Measurements from ENCODE around the gene ALG12.
A peak's percentile ranks its signal among the peaks of the same experiment; 100 is the strongest.
"Not testable (repeated sequence)": the region's sequence is repeated elsewhere in the genome, so short reads cannot be mapped to it uniquely, and the experiment has no call there.

ALG12 gene

GRCh38 chr22:49945042-49945794 is 27.0 kb upstream of the ALG12 start:
- not testable (repeated sequence) for DNase-seq (ENCODE audit: low read depth)

- no peak for DNase-seq (ENCODE audit: low read depth)
Observed at GRCh38 chr22:49944399-49944891, 26.2 kb upstream of the ALG12 start.

GRCh38 chr22:49943771-49944398 is 25.6 kb upstream of the ALG12 start:
- DNase-seq (ENCODE audit: low read depth): no peak

DNA sequence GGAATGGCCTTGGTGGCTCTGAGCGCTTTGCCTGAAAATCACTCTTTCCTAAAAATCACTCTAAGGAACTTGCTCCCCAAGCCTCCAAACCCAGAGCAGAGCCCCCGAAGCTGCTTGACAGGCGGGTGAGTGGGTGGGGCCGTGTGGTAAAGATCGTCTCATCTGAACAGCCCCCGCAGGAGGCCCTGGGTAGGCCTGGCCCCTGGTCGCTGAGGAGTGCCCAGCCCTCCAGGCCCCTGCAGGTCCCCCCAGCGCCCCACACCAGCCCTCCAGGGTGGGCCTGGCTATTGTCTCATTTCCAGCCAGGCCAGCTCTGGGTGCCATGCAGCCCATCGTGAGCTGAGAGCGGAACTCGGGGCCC is 25.1 kb upstream of the ALG12 start:
- no peak for DNase-seq (ENCODE audit: low read depth)

GRCh38 chr22:49942565-49943404 is 24.5 kb upstream of the ALG12 start:
- no peak for DNase-seq (ENCODE audit: low read depth)

DNA sequence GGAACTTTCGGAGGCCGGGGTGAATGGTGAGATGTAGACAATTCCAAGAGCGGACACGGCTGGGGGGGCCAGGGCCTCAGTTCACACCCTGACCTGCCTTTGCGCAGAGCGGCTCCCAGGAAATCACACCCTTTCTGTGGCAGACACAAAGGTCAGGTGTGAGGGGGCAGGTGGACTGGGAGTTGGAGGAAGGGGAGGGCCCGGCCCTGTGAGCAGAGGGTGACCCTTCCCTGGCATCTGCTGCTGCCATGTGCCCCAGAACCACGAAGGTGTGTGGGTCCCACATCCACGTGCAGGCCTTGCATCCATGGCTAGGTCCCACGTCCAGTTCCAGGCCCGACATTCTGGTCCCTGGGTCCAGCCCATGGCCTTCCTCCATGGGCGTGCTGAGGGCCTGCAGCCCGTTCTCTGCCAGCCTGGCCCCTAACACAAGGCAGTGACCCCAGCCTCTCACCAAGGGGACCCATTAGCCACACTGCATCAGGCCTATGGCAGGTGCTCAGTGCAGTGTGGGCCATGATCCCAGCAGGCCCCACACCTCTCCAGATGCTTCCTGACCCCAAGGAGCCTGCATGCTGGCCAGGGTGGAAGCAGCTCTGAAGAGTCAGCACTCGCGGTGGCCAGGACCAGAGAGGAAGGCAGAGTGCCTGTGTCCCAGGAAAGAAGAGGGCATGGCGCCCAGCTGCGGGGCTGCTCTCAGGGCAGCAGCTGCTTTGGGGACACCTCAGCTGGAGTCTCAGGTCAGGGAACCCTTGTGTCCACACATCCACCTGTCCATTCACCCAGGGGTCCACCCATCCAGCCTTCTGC is 23.5 kb upstream of the ALG12 start:
- DNase-seq (ENCODE audit: low read depth): no peak

DNA sequence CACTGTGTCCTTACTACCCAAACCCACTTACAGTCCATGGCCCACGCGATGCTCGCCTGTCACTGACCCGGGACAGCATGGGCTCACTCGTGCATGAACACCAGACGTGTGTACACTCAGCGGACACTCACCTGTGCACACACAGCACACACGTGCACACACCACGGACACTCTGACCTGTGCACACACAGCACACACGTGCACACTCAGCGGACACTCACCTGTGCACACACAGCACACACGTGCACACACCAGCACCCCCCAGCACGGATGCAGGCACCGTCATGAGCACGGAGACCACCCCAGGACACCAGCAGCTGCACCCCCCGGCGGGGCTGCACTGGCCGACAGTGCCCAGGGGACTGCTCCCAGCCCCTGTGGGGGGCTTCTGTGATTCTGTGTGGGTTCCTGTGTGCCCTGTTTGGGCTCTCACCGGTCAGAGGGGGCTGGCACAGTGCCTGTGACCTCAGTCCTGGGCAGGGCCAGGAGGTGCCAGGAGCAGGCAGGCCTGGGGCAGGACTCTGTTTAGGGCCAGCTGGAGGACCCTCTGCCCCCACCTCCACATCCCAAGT is 20.4 kb upstream of the ALG12 start:
- no peak for DNase-seq (ENCODE audit: low read depth)

- DNase-seq (ENCODE audit: low read depth): no peak
Observed at GRCh38 chr22:49937758-49938564, 19.7 kb upstream of the ALG12 start.

DNA sequence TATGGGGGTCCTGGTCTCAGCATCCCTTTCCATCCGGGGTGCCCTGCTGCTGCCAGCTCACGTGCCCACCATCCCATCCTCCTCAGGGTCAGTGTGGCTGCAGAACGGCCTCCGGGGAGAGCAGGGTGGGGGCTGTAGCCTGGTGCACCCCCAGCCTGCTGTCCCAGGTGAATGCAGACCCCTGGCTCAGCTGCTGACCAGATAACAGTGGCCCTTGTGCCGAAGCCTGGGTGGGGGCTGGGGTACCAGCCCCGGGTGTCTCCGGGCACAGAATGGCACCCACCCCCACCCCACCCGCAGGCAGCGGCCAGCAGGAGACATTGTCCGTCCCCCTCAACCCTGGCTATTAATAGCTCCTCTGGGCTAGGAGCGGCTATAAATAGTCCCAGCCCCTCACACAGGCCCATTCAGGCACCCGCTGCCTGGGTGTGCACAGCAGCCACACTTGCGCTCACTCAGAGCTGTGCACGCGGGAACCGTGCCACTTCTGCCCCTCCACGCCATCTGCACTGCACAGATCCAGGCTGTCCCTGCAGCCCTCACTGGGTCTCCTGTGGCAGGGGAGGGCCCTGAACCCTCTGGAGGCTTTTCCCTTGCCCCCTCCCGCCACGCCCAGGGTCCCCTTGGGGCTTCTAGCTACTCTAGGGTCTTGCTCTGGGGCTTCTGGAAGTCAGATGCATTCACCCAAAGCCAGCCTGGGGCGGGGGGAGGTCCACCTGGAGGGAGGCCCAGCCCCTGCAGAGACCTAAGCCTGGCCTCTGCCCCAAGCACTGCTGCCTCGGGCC is 18.9 kb upstream of the ALG12 start:
- no peak for DNase-seq (ENCODE audit: low read depth)

DNA sequence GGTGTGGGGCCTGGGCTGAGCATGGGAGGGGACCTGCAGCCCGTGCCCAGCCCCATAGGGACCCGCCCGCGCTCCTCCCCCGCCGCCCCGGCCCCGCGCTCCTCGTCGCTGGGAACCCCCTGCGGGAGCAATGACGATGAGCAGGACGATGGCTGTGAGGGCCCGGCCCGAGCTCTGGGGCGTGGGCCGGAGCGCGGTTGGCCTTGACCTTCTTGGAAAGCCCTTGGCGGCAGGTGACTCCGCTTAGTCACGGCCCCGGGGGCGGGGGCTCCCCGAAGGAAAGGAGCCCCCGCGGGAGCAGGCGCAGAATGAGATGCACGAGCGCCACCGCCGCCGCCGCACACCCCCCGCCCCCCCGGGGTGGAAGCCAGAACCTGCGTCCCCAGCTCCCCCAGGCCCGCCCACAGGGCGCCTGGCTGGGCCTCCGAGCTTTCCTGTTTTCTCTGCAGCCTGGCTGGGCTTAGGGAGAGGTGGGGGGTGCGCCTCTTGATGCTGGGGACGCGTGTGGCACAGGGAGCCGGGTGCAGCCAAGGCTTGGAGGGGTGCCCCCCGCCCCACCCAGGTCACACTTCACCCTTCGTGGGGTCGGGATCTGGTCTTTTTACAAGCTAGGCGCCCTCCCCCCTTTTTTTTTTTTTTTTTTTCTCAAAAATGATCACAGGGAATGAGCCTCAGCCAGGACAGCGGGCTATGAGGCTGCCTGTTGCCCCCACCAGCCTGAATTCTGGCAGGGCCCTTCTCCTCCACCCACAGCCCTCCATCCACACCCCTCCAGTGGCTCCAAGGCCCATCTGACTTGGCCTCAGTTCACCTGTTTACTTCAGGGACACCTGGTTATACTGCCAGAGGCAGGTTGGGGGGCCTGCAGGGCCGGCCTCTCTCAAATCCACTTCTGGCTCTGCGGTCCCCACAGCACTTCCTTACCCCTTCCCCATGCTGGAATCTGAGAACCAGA is 18.1 kb upstream of the ALG12 start:
- DNase-seq (ENCODE audit: low read depth): peak; percentile 93

GRCh38 chr22:49935561-49935960 is 17.3 kb upstream of the ALG12 start:
- DNase-seq (ENCODE audit: low read depth): no peak

DNA sequence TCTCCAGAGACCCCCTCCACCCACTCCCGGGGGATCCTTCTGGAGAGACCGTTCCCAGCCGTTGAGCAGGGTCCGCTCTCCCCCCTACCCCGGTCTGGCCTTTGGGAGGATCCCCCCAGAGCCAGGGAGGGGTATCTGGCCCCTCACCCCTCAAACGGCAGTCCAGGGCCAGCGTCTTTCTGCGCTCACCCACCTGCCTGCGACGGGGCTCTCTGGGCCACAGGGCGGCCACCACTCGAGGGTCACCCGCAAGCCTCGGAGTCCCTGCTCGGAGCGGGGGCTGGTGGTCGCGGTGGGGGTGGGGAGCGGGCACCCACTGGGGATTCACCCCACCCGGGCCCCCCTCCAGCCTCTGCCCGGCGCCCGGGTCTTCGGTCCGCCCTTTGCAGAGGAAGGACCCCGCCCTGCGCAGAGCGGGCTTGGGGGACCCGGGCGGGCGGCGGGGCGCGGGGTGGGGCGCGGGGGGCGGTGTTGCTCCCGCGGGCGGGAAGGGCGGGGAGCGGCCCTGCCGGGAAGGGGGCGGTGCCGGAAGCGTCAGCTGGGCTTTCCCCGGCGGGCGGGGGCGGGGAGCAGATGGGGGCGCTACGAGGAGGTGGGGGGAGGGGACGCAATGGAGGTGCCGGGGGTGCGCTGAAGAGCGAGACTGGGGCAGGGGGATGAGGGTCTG is 16.8 kb upstream of the ALG12 start:
- peak; percentile 80 for DNase-seq (ENCODE audit: low read depth)

DNA sequence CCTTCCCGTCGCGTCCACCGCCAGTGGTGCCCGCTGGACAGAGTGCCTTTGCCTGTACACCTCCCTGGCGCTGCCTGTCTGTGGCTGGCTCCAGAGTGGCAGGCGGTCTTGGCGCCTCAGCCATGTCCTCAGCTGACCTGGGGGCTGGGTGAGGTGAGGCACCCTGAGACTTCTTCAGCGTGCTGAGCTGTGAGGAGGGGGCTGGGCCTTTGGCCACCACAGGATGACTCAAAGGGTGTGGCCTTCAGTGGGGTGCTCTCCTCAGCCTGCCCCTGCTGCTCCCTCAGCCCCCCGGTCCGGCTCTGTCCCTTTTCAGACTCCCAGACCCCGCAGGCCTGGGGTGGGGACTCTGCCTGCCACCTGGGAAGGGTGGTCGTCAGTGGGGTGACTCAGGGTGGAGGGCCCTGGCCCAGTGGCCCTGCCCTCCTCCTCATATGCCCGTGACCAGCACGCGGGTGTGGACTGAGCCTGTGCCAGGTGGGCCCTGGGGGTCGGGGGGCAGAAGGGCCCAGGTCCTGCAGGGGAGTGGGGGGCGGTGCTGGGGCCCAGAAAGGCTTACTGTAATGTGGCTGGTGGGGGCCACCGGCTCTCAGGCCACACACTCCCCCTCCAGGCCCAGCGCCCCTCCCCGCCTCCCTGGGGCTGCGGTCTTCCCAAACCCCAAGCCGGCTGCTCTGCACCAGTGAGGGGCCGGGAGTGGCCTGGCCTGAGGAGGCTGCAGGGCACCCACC is 16.1 kb upstream of the ALG12 start:
- DNase-seq (ENCODE audit: low read depth): no peak

- DNase-seq (ENCODE audit: low read depth): no peak
Observed at GRCh38 chr22:49933236-49934159, 15.3 kb upstream of the ALG12 start.

- no peak for DNase-seq (ENCODE audit: low read depth)
Observed at GRCh38 chr22:49930596-49931412, 12.6 kb upstream of the ALG12 start.
